ENCODE measurements around the gene CDK14.

GRCh38 chr7:91079487-91079886 is 483.4 kb downstream of the CDK14 start:
- no peak for TF ChIP-seq CTCF (IDR thresholded peaks at IDR 0.05)
- TF ChIP-seq EZH2 (IDR thresholded peaks at IDR 0.05) = no peak
